COR-L47 (cell line): Measurements from ENCODE around the gene TNFSF10.
"Not testable (repeated sequence)": the region's sequence is repeated elsewhere in the genome, so short reads cannot be mapped to it uniquely, and the experiment has no call there.

Source experiments
- DNase-seq: peaks from one replicate; lab custom pipeline; 2025; lab: John Stamatoyannopoulos, UW

TNFSF10 gene

DNA sequence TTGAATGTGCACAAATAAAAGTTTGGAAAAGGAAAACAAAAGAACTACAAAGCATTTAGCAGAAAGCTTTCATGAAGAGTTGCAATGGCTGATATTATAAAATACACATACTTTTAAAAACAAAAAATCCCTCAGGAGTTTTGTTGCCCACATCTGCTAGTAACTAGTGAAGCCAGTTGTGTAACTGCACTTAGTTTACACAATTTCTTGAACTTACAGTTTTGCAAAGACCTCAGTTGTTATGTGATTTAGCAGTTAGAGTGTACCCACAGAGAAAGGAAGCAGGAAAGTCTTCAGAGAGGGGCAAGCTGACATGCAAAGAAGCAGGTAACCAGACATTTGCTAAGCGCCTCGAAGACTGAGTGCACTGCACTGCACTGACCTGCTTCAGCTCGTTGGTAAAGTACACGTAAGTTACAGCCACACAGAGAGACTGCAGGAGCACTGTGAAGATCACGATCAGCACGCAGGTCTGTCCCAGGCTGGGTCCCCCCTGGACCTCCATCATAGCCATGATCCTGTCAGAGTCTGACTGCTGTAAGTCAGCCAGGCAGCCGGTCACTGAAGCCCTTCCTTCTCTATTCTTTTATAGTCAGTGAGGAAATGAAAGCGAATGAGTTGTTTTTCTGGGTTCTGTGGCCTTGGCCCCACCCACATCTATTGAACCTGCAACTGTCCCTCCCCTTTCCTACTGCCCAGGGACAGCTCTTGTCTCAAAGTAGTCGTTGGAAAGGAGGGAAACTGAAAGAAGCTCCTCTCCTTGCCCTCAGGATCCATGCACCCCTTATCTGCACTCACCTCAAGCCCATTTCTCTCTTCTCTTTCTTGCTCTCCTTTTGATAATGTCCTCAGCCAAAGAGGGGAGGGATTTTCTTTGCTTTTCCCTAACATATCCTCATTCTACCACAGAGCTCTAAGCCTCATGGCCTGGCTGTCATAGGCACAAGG lies at the start of gene TNFSF10:
Gene TNFSF10 (minus strand): TSS at position 560 of the 948 bp plus-strand sequence. CDS start 46 bp downstream, at position 514.
- no peak for DNase-seq

DNA sequence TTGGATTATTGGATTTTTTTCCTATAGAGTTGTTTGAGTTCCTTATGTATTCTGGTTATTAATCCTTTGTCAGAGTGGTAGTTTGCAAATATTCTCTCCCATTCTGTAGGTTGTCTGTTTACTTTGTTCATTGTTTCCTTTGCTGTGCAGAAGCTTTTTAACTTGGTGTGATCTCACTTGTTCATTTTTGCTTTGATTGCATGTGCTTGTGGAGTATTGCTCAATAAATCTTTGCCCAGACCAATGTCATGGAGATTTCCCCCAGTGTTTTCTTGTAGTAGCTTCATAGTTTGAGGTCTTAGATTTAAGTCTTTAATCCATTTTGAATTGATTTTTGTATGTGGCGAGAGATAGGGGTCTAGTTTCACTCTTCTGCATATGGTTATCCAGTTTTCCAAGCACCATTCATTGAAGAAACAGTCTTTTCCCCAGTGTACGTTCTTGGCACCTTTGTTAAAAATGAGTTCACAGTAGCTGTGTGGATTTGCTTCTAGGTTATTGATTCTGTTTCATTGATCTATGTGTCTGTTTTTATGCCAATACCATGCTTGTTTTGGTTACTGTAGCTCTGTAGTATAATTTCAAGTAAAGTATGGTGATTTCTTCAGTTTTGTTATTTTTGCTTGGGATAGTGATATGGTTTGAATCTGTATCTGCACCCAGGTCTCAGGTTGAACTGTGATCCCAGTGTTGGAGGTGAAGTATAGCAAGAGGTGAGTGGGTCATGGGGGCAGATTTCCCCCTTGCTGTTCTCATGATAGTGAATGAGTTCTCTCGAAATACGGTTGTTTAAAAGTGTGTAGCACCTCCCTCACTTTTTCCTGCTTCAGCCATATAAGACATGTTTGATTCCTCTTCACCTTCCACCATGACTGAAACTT lies 46.1 kb upstream of the TNFSF10 start:
- DNase-seq: no peak

DNA sequence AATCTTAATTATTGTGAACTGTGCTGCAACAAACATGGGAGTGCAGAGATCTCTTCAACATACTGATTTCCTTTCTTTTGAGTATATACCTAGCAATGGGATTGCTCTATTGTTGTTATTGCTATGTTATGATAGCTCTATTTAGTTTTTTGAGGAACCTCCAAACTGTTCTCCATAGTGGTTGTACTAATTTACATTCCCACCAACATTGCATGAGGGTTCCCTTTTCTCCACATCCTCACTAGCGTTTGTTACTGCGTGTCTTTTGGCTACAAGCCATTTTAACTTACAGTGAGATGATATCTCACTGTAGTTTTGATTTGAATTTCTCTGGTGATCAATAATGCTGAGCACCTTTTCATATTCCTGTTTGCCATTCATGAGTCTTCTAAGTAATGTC lies 45.5 kb upstream of the TNFSF10 start:
- DNase-seq: no peak

DNA sequence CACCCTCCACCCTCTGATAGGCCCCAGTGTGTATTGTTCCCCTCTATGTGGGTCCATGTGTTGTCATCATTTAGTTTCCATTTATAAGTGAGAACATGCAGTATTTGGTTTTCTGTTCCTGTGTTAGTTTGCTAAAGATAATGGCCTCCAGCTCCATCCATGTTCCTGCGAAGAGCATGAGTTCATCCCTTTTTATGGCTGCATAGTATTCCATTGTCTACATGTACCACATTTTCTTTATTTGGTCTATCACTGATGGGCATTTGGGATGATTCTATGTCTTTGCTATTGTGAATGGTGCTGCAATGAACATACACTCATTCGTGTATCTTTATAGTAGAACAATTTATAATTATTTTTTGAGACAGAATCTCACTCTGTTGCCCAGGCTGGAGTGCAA lies 43.6 kb upstream of the TNFSF10 start:
- not testable (repeated sequence) for DNase-seq

DNA sequence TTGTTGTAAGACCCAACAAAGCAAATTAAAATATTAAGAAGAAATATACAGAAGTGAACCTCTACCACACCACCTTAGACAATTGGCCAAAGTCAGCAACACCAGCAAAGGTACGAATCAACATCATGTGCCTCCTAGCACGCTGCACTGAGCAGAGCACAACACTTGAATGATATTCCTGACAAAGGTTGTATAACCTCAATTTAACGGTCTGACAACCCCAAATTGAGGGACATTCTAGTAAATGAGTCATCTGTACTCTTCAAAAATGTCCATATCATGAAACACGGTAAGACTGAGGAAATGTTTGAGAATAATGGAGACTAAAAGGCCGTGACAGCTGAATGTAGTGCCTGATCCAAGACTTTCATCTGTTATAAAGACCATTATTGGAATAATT lies 41.3 kb upstream of the TNFSF10 start:
- DNase-seq: no peak

DNA sequence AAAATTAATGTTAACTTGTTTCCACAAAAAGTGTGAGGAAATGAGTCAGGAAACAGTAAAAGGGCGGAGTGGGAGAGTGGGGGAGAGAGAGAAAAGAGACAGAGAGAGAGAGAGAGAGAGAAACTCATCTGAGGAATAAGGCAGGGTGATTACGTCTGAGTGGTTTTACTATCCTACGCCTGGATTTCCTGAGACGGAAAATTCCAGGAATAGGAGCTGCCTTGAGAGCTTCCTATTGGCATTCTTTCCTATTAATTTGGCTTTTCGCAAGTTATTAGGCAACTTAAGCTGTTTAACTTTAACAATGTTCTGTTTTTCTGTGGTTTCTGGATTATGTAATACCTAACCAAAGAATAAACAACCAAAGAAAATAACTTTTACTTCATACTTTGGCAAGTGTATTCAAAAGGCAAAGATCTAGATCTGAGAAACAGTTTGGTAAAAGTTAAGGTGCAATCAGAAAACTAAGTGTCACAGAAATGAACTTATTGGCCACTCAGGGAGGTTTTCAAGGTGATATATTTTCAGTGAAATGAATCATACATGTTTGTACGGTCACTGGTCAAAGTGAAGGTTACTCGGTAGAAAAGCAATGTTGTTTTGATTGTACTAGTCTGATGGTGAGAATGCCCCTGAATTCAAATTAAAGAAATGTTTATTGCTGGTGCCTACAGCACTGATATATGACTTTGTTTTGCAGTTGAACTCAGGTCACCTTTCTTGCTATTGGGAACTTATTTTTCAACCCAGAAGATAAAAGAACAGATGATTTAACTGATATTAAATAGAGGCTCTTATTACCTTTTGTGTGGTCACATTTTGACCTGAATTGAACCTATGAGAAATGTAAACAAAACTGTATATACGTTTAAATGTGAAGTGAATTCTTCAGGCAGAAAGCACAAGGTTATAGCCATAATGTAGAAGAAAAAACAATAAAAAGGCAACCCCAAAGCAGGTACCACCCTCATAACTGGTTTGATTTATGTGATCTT lies 39.9 kb upstream of the TNFSF10 start:
- no peak for DNase-seq

DNA sequence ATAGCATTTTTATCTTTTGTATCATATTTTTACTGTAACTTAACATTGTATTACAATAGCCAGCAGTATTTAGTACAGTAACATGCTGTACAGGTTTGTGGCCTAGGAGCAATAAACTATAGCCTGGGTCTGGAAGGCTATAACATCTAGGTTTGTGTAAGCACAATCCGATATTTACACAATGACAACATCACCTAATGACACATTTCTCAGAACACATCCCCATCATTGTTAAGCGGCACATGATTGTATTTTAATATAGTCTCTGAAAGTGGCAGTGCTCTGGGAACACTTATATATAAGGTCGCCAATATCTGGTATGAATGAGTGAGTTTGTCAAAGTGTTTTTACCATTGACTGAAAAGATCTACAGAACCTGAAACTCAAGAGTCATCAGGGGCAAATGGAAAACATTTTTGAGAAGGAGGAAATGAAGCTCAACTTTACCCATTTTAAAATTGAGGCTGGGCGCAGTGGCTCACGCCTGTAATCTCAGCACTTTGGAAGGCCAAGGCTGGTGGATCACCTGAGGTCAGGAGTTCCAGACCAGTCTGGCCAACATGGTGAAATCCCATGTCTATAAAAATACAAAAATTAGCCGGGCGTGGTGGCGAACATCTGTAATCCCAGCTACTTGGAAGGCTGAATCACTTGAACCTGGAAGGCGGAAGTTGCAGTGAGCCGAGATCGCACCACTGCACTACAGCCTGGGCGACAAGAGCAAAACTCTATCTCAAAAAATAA lies 38.8 kb upstream of the TNFSF10 start:
- DNase-seq: no peak

DNA sequence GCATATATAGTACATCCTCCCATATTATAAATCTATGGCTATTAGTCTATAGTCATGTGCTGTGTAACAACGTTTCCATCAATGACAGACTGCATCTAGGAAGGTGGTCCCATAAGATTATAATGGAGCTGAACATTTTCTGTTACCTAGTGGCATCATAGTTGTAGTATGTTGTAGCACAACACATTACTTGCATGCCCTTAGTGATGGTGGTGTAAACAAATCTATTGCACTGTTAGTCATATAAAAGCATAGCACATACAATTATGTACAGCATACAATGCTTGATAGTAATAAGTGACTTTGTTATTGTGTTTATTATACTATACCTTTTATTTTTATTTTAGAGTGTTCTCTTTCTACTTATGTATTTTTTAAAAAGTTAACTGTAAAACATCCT lies 37.4 kb upstream of the TNFSF10 start:
- DNase-seq: no peak

DNA sequence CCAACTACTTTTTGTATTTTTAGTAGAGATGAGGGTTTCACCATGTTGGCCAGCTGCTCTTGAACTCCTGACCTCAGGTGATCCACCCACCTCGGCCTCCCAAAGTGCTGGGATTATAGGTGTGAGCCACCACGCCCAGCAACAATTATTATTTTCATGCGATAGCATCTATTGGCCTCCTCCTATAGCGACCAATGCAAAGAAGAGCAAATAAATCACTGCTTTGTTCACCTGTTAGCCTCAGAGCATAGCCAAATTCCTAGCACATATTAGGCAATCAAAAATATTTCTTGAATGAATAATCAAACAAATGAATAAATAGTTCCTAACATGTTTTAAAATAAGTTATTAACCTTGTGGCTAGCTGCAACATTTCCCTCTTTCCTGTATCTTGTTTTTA lies 36.8 kb upstream of the TNFSF10 start:
- DNase-seq: no peak

DNA sequence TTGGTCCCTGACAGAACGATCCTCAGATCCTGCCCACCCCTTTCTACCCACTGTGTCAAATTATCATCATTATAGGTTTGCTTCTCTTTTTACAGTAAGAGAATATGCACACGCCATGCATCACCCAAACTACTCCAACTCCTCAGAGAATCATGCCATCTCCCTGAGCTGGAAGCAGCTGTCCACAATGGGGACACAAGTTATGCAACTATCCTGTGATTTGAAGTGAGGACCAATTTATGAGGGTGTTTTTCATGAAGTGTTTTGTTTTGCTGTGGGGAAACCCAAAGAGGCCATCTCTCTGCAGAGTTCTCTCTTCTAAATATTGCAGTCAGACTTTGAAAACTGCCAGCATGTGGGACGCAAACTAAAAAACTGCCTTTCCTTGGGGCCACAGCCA lies 35.8 kb upstream of the TNFSF10 start:
- no peak for DNase-seq

DNA sequence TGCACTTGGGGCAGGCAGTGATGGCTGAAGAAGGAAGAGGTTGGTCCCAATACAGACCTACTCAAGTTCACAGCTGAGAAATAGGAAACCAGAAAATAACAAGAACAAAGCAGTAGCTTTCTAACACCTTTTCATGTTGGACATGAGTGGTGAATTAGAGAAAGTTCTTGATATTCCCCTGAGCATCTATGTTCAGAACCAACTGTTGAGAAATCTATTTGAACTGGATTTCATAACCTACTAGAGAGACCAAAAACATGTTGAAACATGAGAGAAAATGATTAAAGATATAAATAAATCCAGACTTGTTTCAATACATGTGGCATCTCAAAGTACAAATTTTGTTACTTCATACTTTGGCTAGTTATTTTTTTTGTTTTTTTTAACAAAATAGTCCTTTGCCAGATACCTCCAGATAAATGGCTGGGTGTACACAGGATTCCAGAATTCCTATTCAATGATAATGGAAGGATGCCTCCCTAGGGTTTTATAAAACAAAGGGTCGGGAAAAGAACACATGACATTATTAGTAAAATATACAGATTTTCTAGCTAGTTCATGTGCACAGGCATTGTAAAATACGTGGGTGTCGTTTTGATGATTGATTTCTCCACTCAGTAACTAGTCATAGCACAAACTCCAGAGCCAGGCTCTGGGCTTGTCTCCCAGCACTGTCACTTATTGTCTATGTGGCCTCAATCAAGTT lies 34.4 kb upstream of the TNFSF10 start:
- DNase-seq: no peak

DNA sequence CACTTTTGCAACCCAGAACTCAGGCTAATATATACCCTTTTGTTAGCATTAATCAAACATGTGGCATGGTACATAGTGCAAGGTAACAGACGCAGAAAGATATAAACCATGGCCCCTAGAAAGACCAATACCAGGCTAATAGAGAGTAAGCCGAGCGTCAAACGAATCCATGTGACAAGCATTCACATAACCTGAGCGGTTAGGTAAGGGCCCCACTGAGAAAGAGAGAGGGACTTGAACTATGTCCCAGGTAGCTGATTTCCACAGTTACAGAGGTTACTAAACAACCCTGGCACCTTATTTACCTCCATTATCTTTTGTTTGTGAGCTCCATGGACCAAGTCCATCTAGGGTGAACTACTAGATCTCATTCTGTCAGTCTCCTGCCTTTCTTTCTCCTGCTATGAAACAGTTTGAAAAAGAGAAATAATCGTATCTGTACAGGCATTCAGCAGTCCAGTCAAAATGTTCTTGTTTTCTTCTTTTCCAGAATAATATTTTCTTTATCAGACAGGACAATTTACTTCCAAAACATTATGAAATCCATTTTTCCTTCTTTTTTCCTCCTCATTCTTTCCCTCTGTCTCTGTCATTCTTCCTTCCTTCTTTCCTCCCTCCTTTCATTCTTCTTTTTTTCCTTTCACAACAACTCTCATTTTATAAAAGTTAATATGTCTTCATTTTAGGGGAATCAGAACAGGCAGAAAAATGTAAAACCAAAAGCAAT lies 30.5 kb upstream of the TNFSF10 start:
- no peak for DNase-seq

DNA sequence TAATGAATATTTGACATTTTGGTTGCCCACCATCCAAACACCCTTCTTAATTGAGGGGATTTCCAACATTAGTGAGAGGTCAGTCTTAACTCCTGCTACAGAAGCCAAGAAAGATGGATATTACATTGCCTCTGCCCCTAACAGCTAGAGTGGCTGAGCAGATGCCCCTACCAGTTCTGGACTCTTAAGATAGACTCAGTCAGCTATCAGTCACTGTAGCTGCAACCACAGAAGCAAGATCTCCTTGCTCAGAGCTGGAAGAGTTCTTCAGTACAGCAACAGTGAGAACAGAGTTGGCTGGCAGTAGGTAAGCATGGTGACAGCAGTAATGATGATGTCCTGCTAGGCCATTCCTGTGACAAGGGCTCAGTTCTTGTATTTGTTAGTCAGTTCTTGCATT lies 29.4 kb upstream of the TNFSF10 start:
- no peak for DNase-seq

DNA sequence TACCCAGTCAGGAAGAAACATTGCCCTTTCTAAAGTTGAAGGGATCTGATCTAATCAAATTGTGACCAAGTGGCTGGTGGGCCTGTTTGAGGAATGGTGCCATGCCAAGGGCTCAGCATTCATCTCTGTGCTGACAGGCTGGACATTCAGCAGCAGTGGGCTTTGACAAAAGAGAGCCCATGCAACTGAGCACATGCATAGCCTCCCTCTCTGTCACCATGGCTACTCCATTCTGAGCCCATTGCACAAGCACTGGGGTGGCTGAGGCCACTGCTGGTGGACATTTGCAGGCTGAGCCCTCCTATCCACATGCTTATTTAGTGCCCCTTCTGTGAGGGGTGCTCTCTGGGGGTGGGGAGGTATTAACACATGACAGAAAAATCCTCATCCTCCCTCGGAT lies 28.6 kb upstream of the TNFSF10 start:
- no peak for DNase-seq

DNA sequence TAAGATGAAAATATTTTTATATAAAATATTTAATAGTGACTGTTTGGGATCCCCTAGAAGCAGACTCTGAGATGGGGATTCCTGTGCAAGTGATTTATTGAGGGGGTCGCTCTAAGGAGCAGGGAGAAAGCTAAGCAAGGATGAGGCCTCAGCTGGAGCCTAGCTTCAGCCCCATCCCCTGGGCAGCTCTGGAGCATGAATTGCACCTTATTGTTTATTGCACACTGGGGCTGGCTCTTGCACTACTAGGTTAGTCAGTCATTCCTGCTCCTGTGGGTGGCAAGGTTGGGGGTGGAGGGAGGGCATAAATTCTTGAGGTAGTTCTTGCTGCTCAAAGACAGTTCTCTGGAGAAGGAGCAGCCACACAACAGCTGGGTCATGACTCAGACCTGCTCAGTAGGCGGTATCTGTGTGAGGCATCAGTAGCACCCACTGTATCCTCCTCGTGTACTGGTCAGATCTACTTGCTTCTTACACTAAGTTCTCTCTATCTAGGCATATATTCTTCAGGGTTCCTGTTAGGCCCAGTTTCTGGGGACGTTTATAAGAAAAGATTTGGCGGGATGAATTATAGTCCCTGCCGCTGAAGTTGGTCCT lies 27.2 kb upstream of the TNFSF10 start:
- no peak for DNase-seq

DNA sequence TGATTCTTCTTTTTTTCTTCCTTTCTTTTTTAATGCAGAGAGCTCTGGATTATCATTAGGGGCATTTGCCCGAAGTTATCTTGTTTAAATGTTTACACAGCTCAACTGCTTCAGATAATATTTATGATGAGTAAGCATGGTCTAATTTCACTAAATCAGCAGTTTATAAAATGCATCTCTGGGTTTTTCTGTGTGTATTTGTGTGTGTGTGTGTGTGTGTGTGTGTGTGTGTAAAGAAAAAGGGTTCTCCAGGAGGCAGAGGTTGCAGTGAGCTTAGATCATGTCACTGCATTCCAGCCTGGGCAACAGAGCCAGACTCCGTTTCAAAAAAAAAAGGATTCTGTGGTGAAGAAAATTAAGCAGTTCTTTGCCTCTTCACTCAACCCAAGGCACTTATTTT lies 25.9 kb upstream of the TNFSF10 start:
- no peak for DNase-seq

DNA sequence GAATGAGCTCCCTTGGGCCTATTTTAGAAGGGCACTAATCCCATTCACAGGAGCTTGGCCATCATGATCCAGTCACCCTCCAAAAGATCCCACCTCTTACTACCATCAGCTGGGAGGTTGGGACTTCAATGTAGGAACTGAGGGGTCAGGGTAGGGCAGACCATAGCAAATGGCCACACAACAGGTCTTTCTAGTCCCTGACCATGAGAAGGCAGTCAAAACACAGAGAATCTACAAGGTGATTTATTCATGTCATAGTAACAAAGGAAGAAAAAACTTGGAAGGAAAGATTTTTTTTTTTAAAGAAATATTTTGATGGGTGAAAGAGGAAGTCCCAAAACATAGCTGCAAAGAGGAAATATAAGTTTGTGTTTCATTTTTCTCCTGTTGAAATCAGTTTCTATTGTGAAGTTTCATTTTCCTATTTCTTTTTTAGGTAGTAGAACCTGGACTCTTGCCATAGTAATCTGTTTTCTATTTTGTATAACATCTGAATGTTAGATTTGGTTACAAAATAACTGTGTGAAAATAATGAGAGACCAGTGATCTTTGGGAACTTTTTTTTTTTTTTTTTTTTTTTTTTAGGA lies 23.5 kb upstream of the TNFSF10 start:
- no peak for DNase-seq

DNA sequence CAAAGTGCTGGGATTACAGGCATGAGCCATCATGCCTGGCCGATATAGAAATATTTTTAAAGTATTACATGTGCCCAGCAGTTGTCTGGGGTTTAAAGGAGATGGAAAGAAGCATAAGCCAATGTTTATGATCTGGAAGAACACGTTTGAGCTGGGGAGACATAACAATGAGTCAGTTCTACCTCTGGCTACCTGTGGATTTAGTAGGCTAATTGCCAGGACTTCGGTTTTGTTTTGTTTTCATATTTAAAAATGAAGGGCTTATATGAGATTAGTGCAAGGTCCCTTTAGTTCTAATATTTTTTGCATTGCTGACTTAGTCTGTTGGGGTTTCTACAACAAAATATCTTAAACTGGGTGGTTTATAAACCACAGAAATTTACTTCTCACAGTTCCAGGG lies 22.9 kb upstream of the TNFSF10 start:
- no peak for DNase-seq

DNA sequence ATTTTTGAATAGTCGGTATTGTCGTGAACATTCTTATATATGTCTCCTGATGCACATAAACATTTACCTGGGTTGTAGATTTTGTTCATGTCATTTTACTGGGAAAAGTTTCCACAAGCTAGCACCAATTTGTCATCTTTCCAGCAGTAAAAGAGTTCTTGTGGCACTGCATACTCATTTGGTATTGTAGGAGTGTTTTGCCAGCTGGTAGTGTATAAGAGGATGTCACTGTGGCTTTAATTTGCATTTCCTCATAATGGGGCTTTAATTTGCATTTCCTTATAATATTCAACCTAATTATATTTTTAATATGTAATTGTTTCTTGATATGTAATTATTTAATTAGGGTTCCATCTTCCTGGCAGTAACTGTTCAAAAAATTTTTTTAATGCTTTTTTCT lies 21.2 kb upstream of the TNFSF10 start:
- no peak for DNase-seq
